ENCODE data around the gene FADS1.

- TF ChIP-seq CTCF (IDR thresholded peaks at IDR 0.05) (no peak), POLR2A (IDR thresholded peaks at IDR 0.05) (no peak)
Measured at GRCh38 chr11:61853698-61854169, 36.9 kb upstream of the FADS1 start.

Data from esophagus squamous epithelium (tissue), 4 donors.